DMS114 treated with DMSO at 0.1 percent for 48 hours (cell line): ENCODE measurements around the gene APC2.

Source experiments
- DNase-seq: peaks from one replicate; lab custom pipeline; 2025; ENCODE audit not compliant: unreplicated experiment; lab: John Stamatoyannopoulos, UW

Gene APC2

GRCh38 chr19:1445185-1445931 lies 4.6 kb upstream of the APC2 start:
- peak; percentile 23 for DNase-seq

DNA sequence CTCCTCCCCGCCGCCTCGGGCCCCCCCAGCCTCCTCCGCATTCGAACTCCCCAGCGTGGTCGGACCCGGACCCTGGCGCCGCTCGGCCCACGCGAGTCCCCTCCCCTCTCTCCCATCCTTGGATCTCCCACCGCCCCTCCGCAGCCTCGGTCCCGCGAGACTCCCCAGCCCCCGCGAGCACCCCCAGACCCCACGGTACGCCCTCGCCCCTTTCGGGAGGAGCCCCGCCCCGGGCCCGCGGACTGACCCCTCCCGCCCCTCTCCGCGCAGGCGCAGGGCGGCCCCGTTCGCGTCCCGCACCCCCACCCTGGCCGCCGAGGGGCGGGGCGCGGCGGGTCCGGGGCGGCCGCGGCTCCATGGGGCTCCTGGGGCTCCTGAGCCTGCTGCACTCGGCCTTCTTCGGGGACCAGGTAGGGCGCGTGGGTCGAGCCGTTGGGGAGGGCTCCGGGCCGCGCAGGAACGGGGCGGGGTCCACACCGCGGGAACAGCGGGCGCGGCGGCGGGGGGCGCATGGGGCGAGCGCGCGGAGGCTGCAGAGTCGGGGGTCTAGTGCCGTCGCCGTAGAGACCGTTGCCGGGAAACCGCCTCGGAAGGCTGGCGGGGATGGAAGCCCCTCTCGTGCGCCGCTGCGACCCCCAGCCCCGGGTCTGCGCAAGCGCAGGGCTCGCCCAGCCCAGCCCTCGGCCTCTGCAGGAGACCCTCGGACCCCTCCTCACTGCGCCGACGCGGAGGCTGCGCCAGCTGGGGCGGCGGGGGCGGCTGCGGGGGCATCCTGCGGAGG lies 3.8 kb upstream of the APC2 start:
- DNase-seq, result peak; percentile 14

DNA sequence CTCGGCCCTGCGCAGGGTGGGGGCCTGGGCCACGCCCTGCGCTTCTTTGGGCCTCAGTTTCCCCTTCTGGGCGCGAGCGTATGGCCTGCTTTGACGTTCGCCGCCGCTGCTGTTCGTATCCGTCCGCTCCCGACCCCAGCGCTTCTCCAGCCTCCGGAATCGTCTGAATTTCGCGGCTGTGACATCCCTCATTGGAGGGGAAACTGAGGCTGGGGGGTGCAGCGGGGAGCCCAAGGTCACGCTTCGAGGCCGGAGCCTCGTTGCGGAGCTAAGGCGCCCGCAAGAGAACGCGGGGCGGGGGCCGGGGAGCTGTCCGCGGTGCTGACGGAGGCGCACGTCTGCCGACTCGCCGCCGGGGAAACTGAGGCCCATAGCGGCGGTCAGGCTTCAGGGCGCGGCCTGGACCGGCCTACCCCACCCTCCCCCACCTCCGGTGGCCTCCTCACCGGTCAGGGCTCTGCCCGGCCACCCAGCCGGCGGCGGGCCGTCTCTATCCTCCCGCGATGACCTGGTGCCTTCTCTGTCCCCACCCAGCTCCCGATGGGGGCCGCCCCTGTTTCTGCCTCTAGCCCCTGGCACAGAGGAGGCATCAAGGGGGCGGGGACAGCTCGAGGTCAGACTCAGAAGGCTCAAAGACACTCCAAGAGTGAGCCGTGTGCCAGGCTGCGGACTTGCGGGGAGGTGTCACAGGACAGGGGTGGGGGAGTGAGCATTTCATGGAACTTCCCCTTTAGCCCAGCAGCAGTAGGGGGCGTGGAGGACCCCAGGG lies 3.0 kb upstream of the APC2 start:
- DNase-seq, result no peak

DNA sequence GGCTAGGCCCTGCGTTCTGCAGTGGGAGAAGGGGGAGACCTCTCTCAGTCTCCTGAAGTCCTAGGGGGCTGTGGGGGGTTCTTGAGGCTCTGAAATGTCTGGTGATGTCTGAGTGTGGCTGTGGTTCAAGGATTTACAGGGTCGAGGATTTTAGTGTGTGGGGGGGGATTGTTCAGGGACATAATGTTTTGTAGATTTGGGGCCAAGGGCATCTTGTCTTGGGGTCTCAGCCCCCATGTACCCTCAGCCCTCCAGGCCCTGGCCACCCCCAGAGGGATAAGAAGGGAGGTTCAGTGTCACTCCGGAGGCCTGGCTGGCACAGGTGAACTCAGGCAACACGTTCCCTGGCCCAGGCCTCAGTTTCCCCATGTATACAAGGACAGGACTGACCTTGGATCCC lies 2.4 kb upstream of the APC2 start:
- DNase-seq, result no peak

DNA sequence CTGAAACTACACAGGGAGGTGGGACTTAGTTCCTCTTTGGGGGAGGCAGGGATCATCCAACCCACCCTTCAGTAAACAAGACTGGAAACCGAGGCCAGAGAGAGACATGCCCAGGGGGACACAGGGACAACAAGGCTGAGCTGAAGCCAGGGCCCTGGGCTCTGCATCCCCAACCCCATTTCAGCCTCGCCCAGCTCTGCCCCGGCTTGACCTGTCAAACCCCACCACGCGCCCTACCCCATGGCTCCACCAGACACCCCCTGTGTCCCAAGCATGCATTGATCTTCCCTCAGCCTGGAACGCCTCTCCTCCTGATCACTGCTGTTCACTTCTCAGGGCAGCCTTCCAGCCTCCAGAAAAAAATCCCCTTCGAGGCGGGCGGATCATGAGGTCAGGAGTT lies 2.0 kb upstream of the APC2 start:
- DNase-seq, result no peak

DNA sequence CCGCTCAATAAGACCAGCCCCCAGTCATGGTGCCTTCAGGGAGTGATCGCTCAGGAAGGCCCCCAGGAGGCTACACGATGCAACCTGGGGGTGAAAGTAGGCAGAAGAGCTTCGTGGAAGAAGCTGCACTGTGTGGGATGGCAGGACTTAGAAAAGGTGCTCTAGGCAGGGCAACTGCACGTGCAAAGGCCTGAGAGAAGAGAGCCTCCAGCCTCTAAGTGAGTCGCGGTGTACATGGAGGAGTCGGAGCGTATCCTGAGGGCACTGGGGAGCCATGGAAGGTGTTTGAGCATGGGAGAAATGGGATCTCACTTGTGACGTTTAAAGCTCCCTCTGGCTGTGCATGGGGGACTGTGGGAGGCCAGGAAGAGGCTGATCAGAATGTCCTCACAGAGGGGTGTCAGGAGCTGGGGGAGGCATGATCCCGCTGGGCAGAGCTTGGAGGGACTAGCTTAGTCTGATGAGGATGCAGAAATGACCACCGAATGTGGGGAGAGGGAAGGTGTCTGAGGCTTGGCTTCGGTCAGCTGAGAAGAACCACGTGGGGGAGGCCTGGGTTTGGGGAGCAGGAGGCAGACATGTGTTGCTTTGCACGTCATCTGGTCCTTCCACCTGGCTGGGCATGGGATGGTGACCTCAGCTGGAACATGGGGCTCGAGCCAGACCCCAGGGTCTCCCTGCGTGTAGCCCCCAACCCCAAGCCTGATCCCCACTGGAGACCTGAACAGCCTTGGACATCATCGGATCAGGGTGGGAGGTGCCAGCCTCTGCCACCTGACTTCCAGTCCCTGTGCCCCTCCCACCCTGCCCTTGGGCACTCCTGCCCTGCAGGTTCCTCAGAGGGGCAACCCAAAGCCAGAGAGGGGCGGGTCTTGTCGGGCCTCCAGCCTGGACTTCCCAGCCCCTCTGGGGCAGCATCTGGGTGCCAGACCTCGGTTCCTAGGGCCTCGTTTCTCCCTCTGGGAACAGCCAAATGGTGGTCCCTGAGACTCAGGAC lies 1.1 kb downstream of the APC2 start:
- DNase-seq, result no peak

DNA sequence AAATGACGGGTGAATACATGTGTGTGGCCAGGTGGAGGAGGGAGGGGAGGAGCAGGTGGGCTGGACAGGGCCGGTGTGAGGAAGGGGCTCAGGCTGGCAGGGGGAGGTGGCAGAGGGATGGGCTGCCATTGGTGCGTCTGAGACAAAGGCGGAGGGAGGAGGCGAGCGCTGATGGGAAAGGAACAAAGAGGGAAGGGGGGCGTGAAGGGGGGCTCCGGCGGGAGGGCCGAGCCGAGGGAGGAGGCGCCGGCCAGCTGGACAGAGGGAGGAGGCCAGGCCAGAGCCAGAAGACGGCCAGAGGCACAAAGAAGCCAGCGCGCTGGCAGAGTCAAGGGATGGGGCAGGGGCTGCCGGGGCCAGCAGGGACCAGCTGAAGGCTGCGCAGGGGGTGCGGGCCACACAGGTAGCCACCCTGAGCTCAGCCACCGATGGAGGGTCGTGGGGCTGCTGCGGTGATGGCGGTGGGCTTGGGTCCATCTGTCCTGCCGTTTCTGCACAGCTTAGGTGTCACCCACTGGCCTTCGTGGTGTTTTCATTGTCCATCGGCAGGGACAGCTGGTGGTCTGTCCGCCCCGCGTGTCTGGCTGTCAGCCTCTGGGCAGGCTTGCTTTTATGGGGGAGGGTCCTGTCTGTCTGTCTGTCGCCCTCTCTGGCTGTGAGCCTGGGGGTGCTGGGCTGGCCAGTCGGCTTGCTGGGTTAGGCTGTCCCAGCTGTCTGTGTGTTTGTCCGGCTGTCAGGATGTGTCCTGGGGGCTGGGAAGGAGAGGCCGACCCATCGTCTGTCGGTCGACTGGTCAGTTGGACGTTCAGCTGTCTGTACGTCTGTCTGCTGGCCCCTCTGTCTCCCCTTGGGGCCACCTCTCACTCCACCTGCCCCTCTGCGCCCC lies 2.2 kb downstream of the APC2 start:
- no peak for DNase-seq

DNA sequence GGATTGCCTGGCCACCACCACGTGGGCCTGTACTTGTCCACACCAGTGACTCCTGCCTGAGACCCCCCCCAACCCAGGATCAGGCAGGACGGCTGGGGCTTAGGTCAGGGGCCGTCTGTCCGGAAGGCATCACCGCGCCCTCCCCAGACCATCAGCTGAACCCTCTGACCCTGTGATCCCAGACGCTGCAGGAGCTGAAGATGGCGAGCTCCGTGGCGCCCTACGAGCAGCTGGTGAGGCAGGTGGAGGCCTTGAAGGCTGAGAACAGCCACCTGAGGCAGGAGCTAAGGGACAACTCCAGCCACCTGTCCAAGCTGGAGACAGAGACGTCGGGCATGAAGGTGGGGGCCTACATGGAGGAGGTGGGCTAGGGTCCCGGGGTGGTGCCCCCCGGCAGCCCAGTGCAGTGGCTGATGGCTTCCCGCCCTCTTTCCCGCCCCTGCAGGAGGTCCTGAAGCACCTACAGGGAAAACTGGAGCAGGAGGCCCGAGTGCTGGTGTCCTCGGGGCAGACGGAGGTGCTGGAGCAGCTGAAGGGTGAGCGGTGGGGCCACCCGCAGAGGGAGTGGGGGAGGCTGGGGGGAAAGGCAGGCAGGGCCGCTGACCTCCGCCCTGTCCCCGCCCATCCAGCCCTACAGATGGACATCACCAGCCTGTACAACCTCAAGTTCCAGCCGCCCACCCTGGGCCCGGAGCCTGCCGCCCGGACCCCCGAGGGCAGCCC lies 3.0 kb downstream of the APC2 start:
- DNase-seq, result no peak

DNA sequence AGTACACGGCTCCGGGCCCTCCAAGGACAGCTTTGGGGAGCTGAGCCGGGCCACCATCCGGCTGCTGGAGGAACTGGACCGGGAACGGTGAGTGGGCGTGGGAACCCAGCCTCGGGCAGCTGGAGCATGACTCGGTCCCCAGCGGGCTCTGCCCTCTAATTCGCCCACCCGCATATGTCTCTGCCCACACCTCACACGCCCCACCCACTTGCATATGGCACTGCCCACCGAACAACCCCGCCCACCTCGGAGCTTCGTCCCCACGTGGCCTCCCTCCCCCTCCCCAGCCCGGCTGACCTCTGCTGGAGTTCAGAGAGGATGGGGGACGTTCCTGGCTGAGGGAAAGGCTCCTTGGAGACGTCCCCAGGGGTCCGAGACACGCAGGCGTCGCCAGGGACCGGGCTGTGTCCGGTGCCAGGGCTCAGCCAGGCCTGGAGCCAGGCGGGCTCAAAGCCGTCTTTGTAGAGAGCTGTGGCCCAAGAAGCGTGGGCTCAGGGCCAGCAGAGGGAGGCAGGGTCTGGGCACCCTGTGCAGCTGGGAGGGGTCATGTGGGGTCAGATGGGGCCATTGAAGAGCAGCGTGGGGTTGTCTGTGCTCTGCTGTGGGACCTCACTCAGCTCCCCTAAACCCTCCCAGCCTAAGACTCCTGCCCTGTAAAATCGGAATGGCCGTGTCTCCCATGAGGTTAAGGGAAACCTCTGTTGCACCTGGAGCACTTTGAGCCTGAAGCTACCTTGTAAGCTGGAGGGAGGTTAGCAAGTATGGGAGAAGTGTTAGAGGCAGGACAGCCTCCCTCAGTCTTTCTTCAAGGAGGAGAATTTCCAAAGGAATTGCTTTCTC lies 3.8 kb downstream of the APC2 start:
- DNase-seq, result no peak

DNA sequence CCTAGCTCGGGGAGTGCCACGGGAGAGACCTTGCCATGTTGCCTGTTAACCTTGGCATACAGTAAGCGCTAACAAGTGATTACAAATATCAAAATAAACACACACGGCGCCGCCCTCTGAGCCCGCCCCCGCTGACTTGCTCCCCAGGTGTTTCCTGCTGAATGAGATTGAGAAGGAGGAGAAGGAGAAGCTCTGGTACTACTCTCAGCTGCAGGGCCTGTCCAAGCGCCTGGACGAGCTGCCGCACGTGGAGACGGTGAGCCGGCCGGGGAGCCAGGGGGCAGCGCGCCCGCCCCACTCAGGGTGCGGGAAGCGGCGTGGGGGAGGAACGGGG lies 5.0 kb downstream of the APC2 start:
- DNase-seq, result no peak

- no peak for DNase-seq
Measured at GRCh38 chr19:1455336-1456120, 5.6 kb downstream of the APC2 start.

- DNase-seq, result no peak
Measured at GRCh38 chr19:1456121-1456900, 6.4 kb downstream of the APC2 start.

- DNase-seq, result no peak
Measured at GRCh38 chr19:1457031-1457739, 7.3 kb downstream of the APC2 start.

- DNase-seq, result no peak
Measured at GRCh38 chr19:1457892-1458291, 8.0 kb downstream of the APC2 start.

DNA sequence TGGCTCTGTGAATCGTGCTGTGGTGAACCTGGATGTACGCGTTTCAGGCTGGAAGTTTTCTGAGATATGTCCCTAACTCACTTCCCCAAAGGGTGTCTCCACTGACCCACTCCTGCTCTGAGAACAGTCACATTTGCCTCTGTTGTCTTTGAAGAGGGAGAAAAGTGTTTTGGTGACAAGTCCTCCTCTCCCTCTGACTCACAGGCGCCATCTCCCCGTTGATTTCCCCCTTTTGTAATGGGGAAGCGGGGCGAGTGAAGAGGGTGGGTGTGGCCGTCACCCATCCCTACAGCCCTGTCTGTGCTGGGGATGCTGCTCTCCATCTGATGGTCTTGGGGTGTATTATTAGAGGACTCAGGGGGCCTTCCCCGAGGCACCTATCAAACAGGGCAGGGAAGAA lies 9.6 kb downstream of the APC2 start:
- DNase-seq, result no peak
